ENCODE data around the gene ZDHHC13. TPM values are rescaled to one million over a fixed set of nuclear protein-coding genes. Genes with fewer than 3 reads are reported as not detected.

Gene ZDHHC13
- total and polyA plus RNA-seq, 2 of the 8 experiments (the other 6 are each of a cell fraction or from before 2014, with no cell fraction given): 22.4 to 24.1 TPM

DNA sequence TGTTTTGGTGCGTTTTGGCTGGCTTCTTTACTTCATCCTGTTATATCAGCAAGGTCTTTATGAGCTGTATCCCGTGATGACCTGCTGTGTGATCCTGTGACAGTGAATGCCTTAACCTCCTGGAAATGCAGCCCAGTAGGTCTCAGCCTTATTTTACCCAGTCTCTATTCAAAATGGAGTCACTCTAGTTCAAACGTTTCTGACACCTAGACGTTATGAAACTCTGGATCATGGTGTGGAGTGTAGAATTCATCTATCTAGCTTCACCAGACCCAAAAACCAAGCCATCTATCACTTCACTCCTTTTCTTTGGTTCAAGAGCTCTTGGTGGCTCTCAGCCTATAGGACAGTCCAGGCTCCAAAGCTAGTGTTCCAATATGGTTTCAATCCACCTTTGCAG is 28.2 kb upstream of the ZDHHC13 start:
- H3K18ac ChIP-seq (ENCODE audit: extremely low read depth, low read length): no peak overlapping the region
- CTCF ChIA-PET (ENCODE audit: partially characterized antibody): interaction anchor here (1.5 to 5.1 kb wide), 3 partner anchors 9 to 20 kb away, joined by 3 to 34 read pairs (median 7); no protein-coding TSS in a partner anchor
- no peak overlapping the region for H3K56ac ChIP-seq (replicated peaks; ENCODE audit: insufficient read length, low read depth, low read length)
- H4K8ac ChIP-seq (ENCODE audit: extremely low read depth, insufficient read depth, low read length): no peak overlapping the region
- no peaks in the 10 kb centered on the region for H4K20me1 ChIP-seq (replicated peaks in 1 of 2; ENCODE audit: control insufficient read depth in 1 of 2, insufficient read depth in 2 of 2, low read length in 2 of 2)
- H4K5ac ChIP-seq (ENCODE audit: insufficient read length, low read depth, low read length): no peak overlapping the region
- H3K79me1 ChIP-seq (ENCODE audit: low read depth, low read length): no peaks in the 10 kb centered on the region; the same call in 1 of the 2 replicates
- H3K27ac ChIP-seq (ENCODE audit: low read depth, low read length): no peak overlapping the region
- no peak overlapping the region for H3K23ac ChIP-seq (ENCODE audit: insufficient read length)
- no peak overlapping the region for H3K4me2 ChIP-seq (ENCODE audit: insufficient read depth in 1 of 2, low read depth in 2 of 2, low read length in 2 of 2)
- H3K4ac ChIP-seq (replicated peaks; ENCODE audit: insufficient read length, low read depth, low read length): no peak overlapping the region
- WGBS, 2 experiments (ENCODE audit: extremely low coverage in 1 of 2, insufficient coverage in 1 of 2, insufficient read length in 1 of 2, insufficient replicate concordance in 2 of 2, low coverage in 1 of 2, low lambda C conversion rate in 2 of 2, missing lambda C conversion rate in 1 of 2): 83% methylated on average over 4 of the region's 4 CpGs; no CpG with 5 or more reads in 1 of the 2 experiments
- H2BK12ac ChIP-seq (ENCODE audit: low read depth, low read length): no peak overlapping the region
- no peak overlapping the region for H2BK15ac ChIP-seq (ENCODE audit: low read length)
- H3K4me3 ChIP-seq (ENCODE audit: extremely low read depth in 1 of 4, insufficient read depth in 2 of 4, low read depth in 3 of 4, low read length in 4 of 4): no peak overlapping the region
- no peak for FAIRE-seq
- H2BK120ac ChIP-seq (replicated peaks; ENCODE audit: low read depth, low read length): no peak overlapping the region
- H3K79me2 ChIP-seq (ENCODE audit: control insufficient read depth in 1 of 2, insufficient read depth in 2 of 2, low read length in 2 of 2): no peaks in the 10 kb centered on the region
- no peak for DNase-seq (ENCODE audit: low read depth in 1 of 2, low spot score in 2 of 2)
- H2AK5ac ChIP-seq (ENCODE audit: low read depth, low read length): no peak overlapping the region
- no peaks in the 10 kb centered on the region for H3K36me3 ChIP-seq (ENCODE audit: control insufficient read depth in 2 of 4, insufficient read depth in 4 of 4, low read length in 3 of 4)
- no peak overlapping the region for H3K9ac ChIP-seq (replicated peaks in 1 of 4; ENCODE audit: extremely low read depth in 1 of 4, low read depth in 3 of 4, low read length in 3 of 4)
- H3K27me3 ChIP-seq (replicated peaks in 1 of 4; ENCODE audit: control insufficient read depth in 3 of 4, extremely low read depth in 1 of 4, insufficient read depth in 3 of 4, low read length in 3 of 4): no peaks in the 10 kb centered on the region
- H3K4me1 ChIP-seq (replicated peaks in 1 of 4; ENCODE audit: control insufficient read depth in 3 of 4, insufficient read depth in 4 of 4, low read length in 3 of 4): no peaks in the 10 kb centered on the region
- H2BK5ac ChIP-seq (ENCODE audit: low read depth, low read length): no peak overlapping the region
- no peaks in the 10 kb centered on the region for H3K9me3 ChIP-seq (ENCODE audit: insufficient read depth in 2 of 2, low read depth in 1 of 2, low read length in 1 of 2)
- POLR2A ChIA-PET (ENCODE audit: partially characterized antibody): no interaction called here
- no peak overlapping the region for H2AFZ ChIP-seq (ENCODE audit: low read length)
- no peak overlapping the region for H4K91ac ChIP-seq (replicated peaks; ENCODE audit: insufficient read length, low read length)
- no peaks in the 10 kb centered on the region; the same call in 1 of the 2 replicates for H3K23me2 ChIP-seq (ENCODE audit: low read depth, low read length)
- H3K14ac ChIP-seq (ENCODE audit: insufficient read length): no peak overlapping the region
- H2BK20ac ChIP-seq (ENCODE audit: low read length): no peak overlapping the region
- TF ChIP-seq NANOG (IDR thresholded peaks at IDR 0.05; ENCODE audit: insufficient read depth, low read depth, low read length, poor library complexity, severe bottlenecking) (no peak), YY1 (IDR thresholded peaks at IDR 0.05; ENCODE audit: low read depth, low read length) (no peak), EP300 (IDR thresholded peaks at IDR 0.05; ENCODE audit: borderline replicate concordance in 1 of 2, low read depth in 2 of 2, low read length in 2 of 2) (no peak), SP1 (IDR thresholded peaks at IDR 0.05; ENCODE audit: low read depth, low read length) (no peak), JUN (IDR thresholded peaks at IDR 0.05; ENCODE audit: low read depth, low read length) (no peak), KDM4A (IDR thresholded peaks at IDR 0.05; ENCODE audit: low read depth, low read length, severe bottlenecking) (no peak), GTF2F1 (IDR thresholded peaks at IDR 0.05; ENCODE audit: borderline replicate concordance, low read depth, low read length) (no peak), POLR2AphosphoS5 (IDR thresholded peaks at IDR 0.05; ENCODE audit: low read depth, low read length) (no peak), RAD21 (IDR thresholded peaks at IDR 0.05 in 1 of 2, conservative IDR thresholded peaks at IDR 0.05 in 1 of 2; ENCODE audit: low read depth in 2 of 2, low read length in 2 of 2) (no peak), TBP (IDR thresholded peaks at IDR 0.05; ENCODE audit: low read depth, low read length) (no peak), BACH1 (IDR thresholded peaks at IDR 0.05; ENCODE audit: low read length) (no peak), CHD2 (IDR thresholded peaks at IDR 0.05; ENCODE audit: low read length) (no peak), SAP30 (IDR thresholded peaks at IDR 0.05; ENCODE audit: insufficient read depth, insufficient replicate concordance, low read length) (no peak), SP4 (IDR thresholded peaks at IDR 0.05; ENCODE audit: low read length) (no peak), CHD1 (IDR thresholded peaks at IDR 0.05; ENCODE audit: low read depth, low read length) (no peak)
